Ascending aorta (tissue), 2 donors: Measurements from ENCODE around the gene SULT2B1. TPM values are rescaled to one million over a fixed set of nuclear protein-coding genes. Genes with fewer than 3 reads are reported as not detected.

Experiments used
- DNase-seq, 2 donors: peaks; one replicate each; pipeline ENCODE4 v3.0.0-alpha.2; 2019; ENCODE audit warnings: low spot score in 2 of 2
- H3K27ac ChIP-seq, 2 donors: fragments of 200-600 bp; sonication (generic); one replicate each; pipeline ENCODE4 v1.5.1; 2016 to 2017; ENCODE audit warnings: mild to moderate bottlenecking in 1 of 2
- H3K27me3 ChIP-seq: fragments of 200-600 bp; sonication (generic); one replicate; pipeline ENCODE4 v1.5.1; 2017
- H3K36me3 ChIP-seq, 2 donors: fragments of 200-600 bp; sonication (generic); one replicate each; pipeline ENCODE4 v1.5.1; 2016
- H3K4me1 ChIP-seq, 2 donors: fragments of 200-600 bp; sonication (generic); one replicate each; pipeline ENCODE4 v1.5.1; 2016 to 2017; ENCODE audit warnings: mild to moderate bottlenecking in 1 of 2
- H3K4me3 ChIP-seq, 2 donors: fragments of 200-600 bp; sonication (generic); one replicate each; pipeline ENCODE4 v1.5.1; 2016 to 2017; ENCODE audit warnings: mild to moderate bottlenecking in 1 of 2
- H3K9me3 ChIP-seq, 2 donors: fragments of 200-600 bp; sonication (generic); one replicate each; pipeline ENCODE4 v1.5.1; 2016
- CTCF ChIP-seq, 3 experiments: fragments of 200-600 bp in 2 of 3; fragments of 450-650 bp in 1 of 3; sonication (generic) in 2 of 3; IDR thresholded peaks; one replicate each; pipeline ENCODE4 v1.5.1; 2016 to 2019; ENCODE audit warnings: antibody characterized with exemption in 3 of 3, mild to moderate bottlenecking in 1 of 3, moderate library complexity in 1 of 3
- intact Hi-C: fragments of 100-400 bp; cut with DNase I; formaldehyde crosslinking; loops from one replicate; pipeline ENCODE4 v1.15.1; 2023
- total RNA-seq: library from RNA; depleted of rRNA; stranded (reverse); fragments of >200 nt; gene quantifications from one replicate; pipeline ENCODE4 v1.1.0, GENCODE V29; 2016

SULT2B1 gene
- total RNA-seq, 1 donor from 2014 or later = not detected

GRCh38 chr19:48552406-48553322 lies 692 bp downstream of the SULT2B1 start:
- no peak overlapping the region for H3K4me3 ChIP-seq
- H3K27ac ChIP-seq = no peak overlapping the region
- intact Hi-C loops = no loop called here
- no peak for TF ChIP-seq CTCF (IDR thresholded peaks at IDR 0.05)
- no peak for DNase-seq
- H3K4me1 ChIP-seq = no peaks in the 10 kb centered on the region
- H3K36me3 ChIP-seq = no peaks in the 10 kb centered on the region
- H3K27me3 ChIP-seq = no peaks in the 10 kb centered on the region
- H3K9me3 ChIP-seq = no peaks in the 10 kb centered on the region

DNA sequence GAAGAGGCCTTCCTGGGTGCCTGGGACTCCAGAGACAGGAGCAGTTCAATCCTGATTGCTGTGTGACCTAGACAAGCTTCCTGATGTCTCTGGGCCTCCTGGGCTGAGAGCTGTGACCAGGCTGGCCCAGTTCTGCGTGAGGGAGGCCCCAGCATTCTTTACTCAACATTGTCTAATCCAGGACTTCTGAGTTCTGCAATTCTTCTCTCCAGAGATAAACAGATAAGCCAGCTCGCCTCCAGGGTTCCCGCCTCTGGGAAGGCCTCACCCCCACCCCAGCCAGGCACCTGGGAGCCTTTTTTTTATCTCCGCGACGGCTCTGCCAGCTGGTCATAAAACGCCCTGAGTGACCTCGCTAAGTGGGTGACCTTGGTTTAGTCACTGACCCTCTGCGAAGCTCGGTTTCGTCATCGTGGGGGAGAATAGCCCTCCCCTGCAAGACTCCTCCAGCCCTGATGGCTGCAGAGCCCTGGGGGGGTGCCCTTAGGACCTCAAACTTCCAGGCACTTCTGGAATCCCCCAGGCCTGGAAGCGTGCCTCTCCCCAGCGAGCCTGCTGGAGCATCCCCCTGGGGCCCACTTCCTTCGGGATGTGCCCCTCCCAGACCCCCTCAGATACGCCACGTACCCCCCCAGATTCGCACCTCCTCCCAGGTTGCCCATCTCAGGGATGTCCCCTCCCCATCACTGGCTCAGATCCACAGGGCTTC lies 1.9 kb downstream of the SULT2B1 start:
- no peak for TF ChIP-seq CTCF (IDR thresholded peaks at IDR 0.05)
- no peak overlapping the region for H3K27ac ChIP-seq
- H3K4me3 ChIP-seq = no peak overlapping the region
- no peaks in the 10 kb centered on the region for H3K36me3 ChIP-seq
- intact Hi-C loops = no loop called here
- no peaks in the 10 kb centered on the region for H3K9me3 ChIP-seq
- no peaks in the 10 kb centered on the region for H3K4me1 ChIP-seq
- DNase-seq = no peak
- no peaks in the 10 kb centered on the region for H3K27me3 ChIP-seq

DNA sequence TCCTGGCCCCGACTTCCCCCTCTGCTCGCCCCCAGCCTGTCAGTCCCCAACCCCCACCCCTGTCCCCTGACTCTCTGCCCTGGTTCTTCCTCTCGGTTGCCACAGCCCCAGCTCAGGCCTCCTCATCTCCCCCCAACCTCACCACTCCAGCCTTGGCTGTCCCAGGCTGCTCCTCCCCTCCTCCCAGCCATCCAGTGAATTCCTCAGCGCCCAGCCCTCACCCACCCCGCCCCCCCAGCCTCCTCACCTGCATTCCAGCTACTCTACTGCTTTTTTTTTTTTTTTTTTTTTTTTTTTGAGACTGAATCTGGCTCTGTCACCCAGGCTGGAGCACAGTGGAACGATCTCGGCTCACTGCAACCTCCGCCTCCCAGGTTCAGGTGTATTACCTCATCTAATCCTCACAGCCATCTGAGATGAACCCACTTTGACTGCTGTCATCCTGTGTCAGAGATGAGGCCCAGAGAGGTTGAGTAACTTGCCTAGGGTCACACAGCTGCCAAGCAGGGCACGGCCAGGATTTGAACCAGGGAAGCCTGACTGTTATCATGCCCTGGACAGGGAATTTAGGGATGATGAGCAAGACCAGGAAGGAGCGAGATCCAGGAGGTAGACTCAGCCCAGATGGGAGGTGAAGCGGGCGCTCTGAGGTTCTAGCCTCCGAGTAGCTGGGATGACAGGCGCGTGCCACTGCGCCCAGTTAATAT lies 2.6 kb downstream of the SULT2B1 start:
- intact Hi-C loops = no loop called here
- H3K4me1 ChIP-seq = no peaks in the 10 kb centered on the region
- no peaks in the 10 kb centered on the region for H3K27me3 ChIP-seq
- H3K9me3 ChIP-seq = no peaks in the 10 kb centered on the region
- no peaks in the 10 kb centered on the region for H3K36me3 ChIP-seq
- no peak overlapping the region for H3K27ac ChIP-seq
- no peak overlapping the region for H3K4me3 ChIP-seq
- DNase-seq = no peak
- TF ChIP-seq CTCF (IDR thresholded peaks at IDR 0.05) = no peak

GRCh38 chr19:48556163-48556562 lies 4.2 kb downstream of the SULT2B1 start:
- H3K4me3 ChIP-seq = no peak overlapping the region
- H3K27ac ChIP-seq = no peak overlapping the region
- no peaks in the 10 kb centered on the region for H3K4me1 ChIP-seq
- DNase-seq = no peak
- H3K36me3 ChIP-seq = no peaks in the 10 kb centered on the region
- intact Hi-C loops = no loop called here
- TF ChIP-seq CTCF (IDR thresholded peaks at IDR 0.05) = no peak
- no peaks in the 10 kb centered on the region for H3K27me3 ChIP-seq
- H3K9me3 ChIP-seq = no peaks in the 10 kb centered on the region

- intact Hi-C loops = no loop called here
- no peak for DNase-seq
- Histone ChIP-seq H3K27me3 (no peaks in the 10 kb centered on the region), H3K4me1 (no peaks in the 10 kb centered on the region), H3K27ac (no peak overlapping the region), H3K36me3 (no peaks in the 10 kb centered on the region), H3K9me3 (no peaks in the 10 kb centered on the region), H3K4me3 (no peak overlapping the region)
- TF ChIP-seq CTCF (IDR thresholded peaks at IDR 0.05) = no peak
These were observed 4.9 kb downstream of the SULT2B1 start for GRCh38 chr19:48556825-48557224.
